ENCODE results near the gene PHF20.

- TF ChIP-seq, protein P1, sequence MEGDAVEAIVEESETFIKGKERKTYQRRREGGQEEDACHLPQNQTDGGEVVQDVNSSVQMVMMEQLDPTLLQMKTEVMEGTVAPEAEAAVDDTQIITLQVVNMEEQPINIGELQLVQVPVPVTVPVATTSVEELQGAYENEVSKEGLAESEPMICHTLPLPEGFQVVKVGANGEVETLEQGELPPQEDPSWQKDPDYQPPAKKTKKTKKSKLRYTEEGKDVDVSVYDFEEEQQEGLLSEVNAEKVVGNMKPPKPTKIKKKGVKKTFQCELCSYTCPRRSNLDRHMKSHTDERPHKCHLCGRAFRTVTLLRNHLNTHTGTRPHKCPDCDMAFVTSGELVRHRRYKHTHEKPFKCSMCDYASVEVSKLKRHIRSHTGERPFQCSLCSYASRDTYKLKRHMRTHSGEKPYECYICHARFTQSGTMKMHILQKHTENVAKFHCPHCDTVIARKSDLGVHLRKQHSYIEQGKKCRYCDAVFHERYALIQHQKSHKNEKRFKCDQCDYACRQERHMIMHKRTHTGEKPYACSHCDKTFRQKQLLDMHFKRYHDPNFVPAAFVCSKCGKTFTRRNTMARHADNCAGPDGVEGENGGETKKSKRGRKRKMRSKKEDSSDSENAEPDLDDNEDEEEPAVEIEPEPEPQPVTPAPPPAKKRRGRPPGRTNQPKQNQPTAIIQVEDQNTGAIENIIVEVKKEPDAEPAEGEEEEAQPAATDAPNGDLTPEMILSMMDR (IDR thresholded peaks at IDR 0.05) = no peak
- no peak for TF ChIP-seq POLR2A (IDR thresholded peaks at IDR 0.05)
Observed at GRCh38 chr20:35828916-35829315, 57.1 kb downstream of the PHF20 start.
